Colonic mucosa (tissue), 4 donors: ENCODE data around the gene BIVM. TPM values are rescaled to one million over a fixed set of nuclear protein-coding genes. Genes with fewer than 3 reads are reported as not detected.

Experiments
- DNase-seq: peaks from one replicate; pipeline ENCODE4 v3.0.0-alpha.2; 2020
- H3K27ac ChIP-seq: fragments of 200-600 bp; one replicate; pipeline ENCODE4 v1.8.0; 2021
- H3K27me3 ChIP-seq: fragments of 200-600 bp; one replicate; pipeline ENCODE4 v1.8.0; 2021
- H3K36me3 ChIP-seq: fragments of 200-600 bp; one replicate; pipeline ENCODE4 v1.8.0; 2021
- H3K4me1 ChIP-seq: fragments of 200-600 bp; one replicate; pipeline ENCODE4 v1.8.0; 2021; ENCODE audit warnings: mild to moderate bottlenecking
- H3K4me3 ChIP-seq: fragments of 200-600 bp; one replicate; pipeline ENCODE4 v1.8.0; 2021
- H3K9ac ChIP-seq, 2 donors: one replicate each; pipeline ENCODE4 v1.7.0; 2013; ENCODE audit warnings: control low read depth in 2 of 2, low read depth in 2 of 2, low read length in 2 of 2
- H3K9me3 ChIP-seq: fragments of 200-600 bp; one replicate; pipeline ENCODE4 v1.8.0; 2021
- CTCF ChIP-seq: fragments of 200-600 bp; IDR thresholded peaks from one replicate; pipeline ENCODE4 v1.8.0; 2022; ENCODE audit warnings: antibody characterized with exemption, mild to moderate bottlenecking
- intact Hi-C: fragments of 100-400 bp; cut with DNase I; formaldehyde crosslinking; loops from one replicate; pipeline ENCODE4 v1.14.1; 2022
- total RNA-seq, 2 donors: library from RNA; stranded (reverse); fragmentation: NEBNext Ultra II Directional in 1 of 2; extraction: Animal tissue kit (Norgen Biotek cat#: 25700) in 1 of 2; gene quantifications; one replicate each; pipeline ENCODE4 v1.2.1, GENCODE V29; 2021
- donor health status: healthy.
- donor health status: DM: no; HTN: no; CAD: no.
- donor health status: DM: no; HTN: no; CAD: no.

BIVM gene
- total RNA-seq, 2 donors from 2014 or later: 11.8 to 15.5 TPM

GRCh38 chr13:102830646-102831045 lies 31.7 kb downstream of the BIVM start:
- H3K9me3 ChIP-seq: no peaks in the 10 kb centered on the region
- H3K27ac ChIP-seq: no peak overlapping the region
- no peak overlapping the region for H3K9ac ChIP-seq
- no peak overlapping the region for H3K4me3 ChIP-seq
- no peaks in the 10 kb centered on the region for H3K4me1 ChIP-seq
- intact Hi-C loops: no loop called here
- H3K27me3 ChIP-seq: no peaks in the 10 kb centered on the region
- no peak for TF ChIP-seq CTCF
- DNase-seq: peak; percentile 76
- H3K36me3 ChIP-seq: no peaks in the 10 kb centered on the region

- H3K9me3 ChIP-seq: no peaks in the 10 kb centered on the region
- intact Hi-C loops: no loop called here
- no peak for TF ChIP-seq CTCF
Observed at GRCh38 chr13:102836471-102836870, 37.6 kb downstream of the BIVM start.

GRCh38 chr13:102838273-102838672 lies 39.4 kb downstream of the BIVM start:
- no peaks in the 10 kb centered on the region for H3K36me3 ChIP-seq
- H3K9me3 ChIP-seq: no peaks in the 10 kb centered on the region
- no peak overlapping the region for H3K27ac ChIP-seq
- no peaks in the 10 kb centered on the region for H3K4me1 ChIP-seq
- TF ChIP-seq CTCF: no peak
- intact Hi-C loops: no loop called here
- H3K4me3 ChIP-seq: no peak overlapping the region
- H3K27me3 ChIP-seq: no peaks in the 10 kb centered on the region
- no peak for DNase-seq
- no peak overlapping the region for H3K9ac ChIP-seq

More at GRCh38 chr13:102836471-102836870, 37.6 kb downstream of the BIVM start:
- H3K4me1 ChIP-seq: no peaks in the 10 kb centered on the region
- no peak overlapping the region for H3K27ac ChIP-seq
- H3K27me3 ChIP-seq: no peaks in the 10 kb centered on the region
- no peak overlapping the region for H3K9ac ChIP-seq
- DNase-seq: no peak
- H3K36me3 ChIP-seq: no peaks in the 10 kb centered on the region
- H3K4me3 ChIP-seq: no peak overlapping the region

- no peak for TF ChIP-seq CTCF
- H3K27me3 ChIP-seq: no peaks in the 10 kb centered on the region
- no peaks in the 10 kb centered on the region for H3K9me3 ChIP-seq
- no peaks in the 10 kb centered on the region for H3K36me3 ChIP-seq
- H3K4me3 ChIP-seq: no peak overlapping the region
- intact Hi-C loops: no loop called here
- no peak for DNase-seq
- no peaks in the 10 kb centered on the region for H3K4me1 ChIP-seq
- no peak overlapping the region for H3K27ac ChIP-seq
- H3K9ac ChIP-seq: no peak overlapping the region
Observed at GRCh38 chr13:102838982-102839381, 40.1 kb downstream of the BIVM start.

GRCh38 chr13:102839462-102839861 lies 40.5 kb downstream of the BIVM start:
- DNase-seq: no peak
- intact Hi-C loops: no loop called here
- no peaks in the 10 kb centered on the region for H3K36me3 ChIP-seq

More at GRCh38 chr13:102839462-102839861, 40.5 kb downstream of the BIVM start:
- Histone ChIP-seq H3K4me3 (no peak overlapping the region), H3K9ac (no peak overlapping the region), H3K27ac (no peak overlapping the region), H3K9me3 (no peaks in the 10 kb centered on the region), H3K4me1 (no peaks in the 10 kb centered on the region), H3K27me3 (no peaks in the 10 kb centered on the region)
- no peak for TF ChIP-seq CTCF
